ENCODE data around the gene FAM107B. TPM values are rescaled to one million over a fixed set of nuclear protein-coding genes. Genes with fewer than 3 reads are reported as not detected.
A peak's percentile ranks its signal among the peaks of the same experiment; 100 is the strongest.

Gene FAM107B
- total and polyA plus RNA-seq, 2 experiments from 2014 or later = 11.0 to 17.6 TPM

DNA sequence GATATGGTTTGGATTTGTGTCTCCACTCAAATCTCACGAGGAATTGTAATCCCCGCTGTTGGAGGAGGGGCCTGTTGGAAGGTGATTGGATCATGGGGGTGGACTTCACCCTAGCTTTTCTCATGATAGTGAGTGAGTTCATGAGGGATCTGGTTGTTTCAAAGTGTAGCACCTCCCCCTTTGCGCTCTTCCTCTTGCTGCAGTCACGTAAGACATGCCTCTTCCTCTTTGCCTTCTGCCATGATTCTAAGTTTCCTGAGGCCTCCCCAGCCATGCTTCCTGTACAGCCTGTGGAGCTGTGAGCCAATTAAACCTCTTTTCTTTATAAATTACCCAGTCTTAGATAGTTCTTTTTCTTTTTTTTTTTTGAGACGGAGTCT, 46.1 kb upstream of the FAM107B start:
- Histone ChIP-seq H3K79me2 (replicated peaks; ENCODE audit: insufficient read depth) (no peaks in the 10 kb centered on the region), H3K27me3 (ENCODE audit: insufficient read depth) (no peaks in the 10 kb centered on the region), H3K4me3 (no peak overlapping the region), H4K20me1 (replicated peaks; ENCODE audit: insufficient read depth) (no peaks in the 10 kb centered on the region), H3K9me2 (ENCODE audit: insufficient read depth) (no peaks in the 10 kb centered on the region), H3K4me1 (ENCODE audit: insufficient read depth) (peaks cover 13% of the 10 kb centered on the region; the same call in 1 of the 2 replicates), H3K4me2 (no peak overlapping the region), H3K36me3 (ENCODE audit: insufficient read depth) (no peaks in the 10 kb centered on the region), H3K27ac (ENCODE audit: low read depth) (no peak overlapping the region), H2AFZ (no peak overlapping the region; the same call in 1 of the 2 replicates), H3F3A (replicated peaks; ENCODE audit: low read depth) (no peaks in the 10 kb centered on the region)
- Mint-ChIP-seq H3K27me3 (ENCODE audit: insufficient read depth, low read depth, poor library complexity) (no peaks in the 10 kb centered on the region), H3K9me3 (no peaks in the 10 kb centered on the region; the same call in 2 of the 3 replicates), H3K4me1 (peaks cover 18% of the 10 kb centered on the region), H3K36me3 (ENCODE audit: low read depth) (no peaks in the 10 kb centered on the region), H3K4me3 (no peak overlapping the region), H3K27ac (peak overlapping the region; percentile 7; the same call in 1 of the 2 replicates)
- DNase-seq (ENCODE audit: low spot score) (peak; percentile 24), ATAC-seq (peak; percentile 48; the same call in 2 of the 3 replicates)
- TF ChIP-seq ZNF331 (CRISPR knock-in tag; IDR thresholded peaks at IDR 0.05; ENCODE audit: low read depth) (no peak), EZH2 (IDR thresholded peaks at IDR 0.05; ENCODE audit: low read depth, unreplicated experiment) (no peak), CREB1 (CRISPR knock-in tag; IDR thresholded peaks at IDR 0.05; ENCODE audit: low read depth) (no peak), NANOG (IDR thresholded peaks at IDR 0.05; ENCODE audit: borderline replicate concordance) (no peak), JUNB (IDR thresholded peaks at IDR 0.05; ENCODE audit: unreplicated experiment) (no peak), STAT1 (IDR thresholded peaks at IDR 0.05; ENCODE audit: unreplicated experiment) (no peak)
- TF ChIP-seq, protein P1, sequence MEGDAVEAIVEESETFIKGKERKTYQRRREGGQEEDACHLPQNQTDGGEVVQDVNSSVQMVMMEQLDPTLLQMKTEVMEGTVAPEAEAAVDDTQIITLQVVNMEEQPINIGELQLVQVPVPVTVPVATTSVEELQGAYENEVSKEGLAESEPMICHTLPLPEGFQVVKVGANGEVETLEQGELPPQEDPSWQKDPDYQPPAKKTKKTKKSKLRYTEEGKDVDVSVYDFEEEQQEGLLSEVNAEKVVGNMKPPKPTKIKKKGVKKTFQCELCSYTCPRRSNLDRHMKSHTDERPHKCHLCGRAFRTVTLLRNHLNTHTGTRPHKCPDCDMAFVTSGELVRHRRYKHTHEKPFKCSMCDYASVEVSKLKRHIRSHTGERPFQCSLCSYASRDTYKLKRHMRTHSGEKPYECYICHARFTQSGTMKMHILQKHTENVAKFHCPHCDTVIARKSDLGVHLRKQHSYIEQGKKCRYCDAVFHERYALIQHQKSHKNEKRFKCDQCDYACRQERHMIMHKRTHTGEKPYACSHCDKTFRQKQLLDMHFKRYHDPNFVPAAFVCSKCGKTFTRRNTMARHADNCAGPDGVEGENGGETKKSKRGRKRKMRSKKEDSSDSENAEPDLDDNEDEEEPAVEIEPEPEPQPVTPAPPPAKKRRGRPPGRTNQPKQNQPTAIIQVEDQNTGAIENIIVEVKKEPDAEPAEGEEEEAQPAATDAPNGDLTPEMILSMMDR (conservative IDR thresholded peaks at IDR 0.05; ENCODE audit: low read depth in 2 of 2) = no peak
- TF ChIP-seq, protein P2, sequence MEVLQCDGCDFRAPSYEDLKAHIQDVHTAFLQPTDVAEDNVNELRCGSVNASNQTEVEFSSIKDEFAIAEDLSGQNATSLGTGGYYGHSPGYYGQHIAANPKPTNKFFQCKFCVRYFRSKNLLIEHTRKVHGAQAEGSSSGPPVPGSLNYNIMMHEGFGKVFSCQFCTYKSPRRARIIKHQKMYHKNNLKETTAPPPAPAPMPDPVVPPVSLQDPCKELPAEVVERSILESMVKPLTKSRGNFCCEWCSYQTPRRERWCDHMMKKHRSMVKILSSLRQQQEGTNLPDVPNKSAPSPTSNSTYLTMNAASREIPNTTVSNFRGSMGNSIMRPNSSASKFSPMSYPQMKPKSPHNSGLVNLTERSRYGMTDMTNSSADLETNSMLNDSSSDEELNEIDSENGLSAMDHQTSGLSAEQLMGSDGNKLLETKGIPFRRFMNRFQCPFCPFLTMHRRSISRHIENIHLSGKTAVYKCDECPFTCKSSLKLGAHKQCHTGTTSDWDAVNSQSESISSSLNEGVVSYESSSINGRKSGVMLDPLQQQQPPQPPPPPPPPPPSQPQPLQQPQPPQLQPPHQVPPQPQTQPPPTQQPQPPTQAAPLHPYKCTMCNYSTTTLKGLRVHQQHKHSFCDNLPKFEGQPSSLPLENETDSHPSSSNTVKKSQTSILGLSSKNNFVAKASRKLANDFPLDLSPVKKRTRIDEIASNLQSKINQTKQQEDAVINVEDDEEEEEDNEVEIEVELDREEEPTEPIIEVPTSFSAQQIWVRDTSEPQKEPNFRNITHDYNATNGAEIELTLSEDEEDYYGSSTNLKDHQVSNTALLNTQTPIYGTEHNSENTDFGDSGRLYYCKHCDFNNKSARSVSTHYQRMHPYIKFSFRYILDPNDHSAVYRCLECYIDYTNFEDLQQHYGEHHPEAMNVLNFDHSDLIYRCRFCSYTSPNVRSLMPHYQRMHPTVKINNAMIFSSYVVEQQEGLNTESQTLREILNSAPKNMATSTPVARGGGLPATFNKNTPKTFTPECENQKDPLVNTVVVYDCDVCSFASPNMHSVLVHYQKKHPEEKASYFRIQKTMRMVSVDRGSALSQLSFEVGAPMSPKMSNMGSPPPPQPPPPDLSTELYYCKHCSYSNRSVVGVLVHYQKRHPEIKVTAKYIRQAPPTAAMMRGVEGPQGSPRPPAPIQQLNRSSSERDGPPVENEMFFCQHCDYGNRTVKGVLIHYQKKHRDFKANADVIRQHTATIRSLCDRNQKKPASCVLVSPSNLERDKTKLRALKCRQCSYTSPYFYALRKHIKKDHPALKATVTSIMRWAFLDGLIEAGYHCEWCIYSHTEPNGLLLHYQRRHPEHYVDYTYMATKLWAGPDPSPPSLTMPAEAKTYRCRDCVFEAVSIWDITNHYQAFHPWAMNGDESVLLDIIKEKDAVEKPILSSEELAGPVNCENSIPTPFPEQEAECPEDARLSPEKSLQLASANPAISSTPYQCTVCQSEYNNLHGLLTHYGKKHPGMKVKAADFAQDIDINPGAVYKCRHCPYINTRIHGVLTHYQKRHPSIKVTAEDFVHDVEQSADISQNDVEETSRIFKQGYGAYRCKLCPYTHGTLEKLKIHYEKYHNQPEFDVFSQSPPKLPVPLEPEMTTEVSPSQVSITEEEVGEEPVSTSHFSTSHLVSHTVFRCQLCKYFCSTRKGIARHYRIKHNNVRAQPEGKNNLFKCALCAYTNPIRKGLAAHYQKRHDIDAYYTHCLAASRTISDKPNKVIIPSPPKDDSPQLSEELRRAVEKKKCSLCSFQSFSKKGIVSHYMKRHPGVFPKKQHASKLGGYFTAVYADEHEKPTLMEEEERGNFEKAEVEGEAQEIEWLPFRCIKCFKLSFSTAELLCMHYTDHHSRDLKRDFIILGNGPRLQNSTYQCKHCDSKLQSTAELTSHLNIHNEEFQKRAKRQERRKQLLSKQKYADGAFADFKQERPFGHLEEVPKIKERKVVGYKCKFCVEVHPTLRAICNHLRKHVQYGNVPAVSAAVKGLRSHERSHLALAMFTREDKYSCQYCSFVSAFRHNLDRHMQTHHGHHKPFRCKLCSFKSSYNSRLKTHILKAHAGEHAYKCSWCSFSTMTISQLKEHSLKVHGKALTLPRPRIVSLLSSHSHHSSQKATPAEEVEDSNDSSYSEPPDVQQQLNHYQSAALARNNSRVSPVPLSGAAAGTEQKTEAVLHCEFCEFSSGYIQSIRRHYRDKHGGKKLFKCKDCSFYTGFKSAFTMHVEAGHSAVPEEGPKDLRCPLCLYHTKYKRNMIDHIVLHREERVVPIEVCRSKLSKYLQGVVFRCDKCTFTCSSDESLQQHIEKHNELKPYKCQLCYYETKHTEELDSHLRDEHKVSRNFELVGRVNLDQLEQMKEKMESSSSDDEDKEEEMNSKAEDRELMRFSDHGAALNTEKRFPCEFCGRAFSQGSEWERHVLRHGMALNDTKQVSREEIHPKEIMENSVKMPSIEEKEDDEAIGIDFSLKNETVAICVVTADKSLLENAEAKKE (CRISPR knock-in tag; IDR thresholded peaks at IDR 0.05) = no peak
- TF ChIP-seq, protein P3, sequence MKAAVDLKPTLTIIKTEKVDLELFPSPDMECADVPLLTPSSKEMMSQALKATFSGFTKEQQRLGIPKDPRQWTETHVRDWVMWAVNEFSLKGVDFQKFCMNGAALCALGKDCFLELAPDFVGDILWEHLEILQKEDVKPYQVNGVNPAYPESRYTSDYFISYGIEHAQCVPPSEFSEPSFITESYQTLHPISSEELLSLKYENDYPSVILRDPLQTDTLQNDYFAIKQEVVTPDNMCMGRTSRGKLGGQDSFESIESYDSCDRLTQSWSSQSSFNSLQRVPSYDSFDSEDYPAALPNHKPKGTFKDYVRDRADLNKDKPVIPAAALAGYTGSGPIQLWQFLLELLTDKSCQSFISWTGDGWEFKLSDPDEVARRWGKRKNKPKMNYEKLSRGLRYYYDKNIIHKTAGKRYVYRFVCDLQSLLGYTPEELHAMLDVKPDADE (IDR thresholded peaks at IDR 0.05) = no peak
- TF ChIP-seq, protein P4, sequence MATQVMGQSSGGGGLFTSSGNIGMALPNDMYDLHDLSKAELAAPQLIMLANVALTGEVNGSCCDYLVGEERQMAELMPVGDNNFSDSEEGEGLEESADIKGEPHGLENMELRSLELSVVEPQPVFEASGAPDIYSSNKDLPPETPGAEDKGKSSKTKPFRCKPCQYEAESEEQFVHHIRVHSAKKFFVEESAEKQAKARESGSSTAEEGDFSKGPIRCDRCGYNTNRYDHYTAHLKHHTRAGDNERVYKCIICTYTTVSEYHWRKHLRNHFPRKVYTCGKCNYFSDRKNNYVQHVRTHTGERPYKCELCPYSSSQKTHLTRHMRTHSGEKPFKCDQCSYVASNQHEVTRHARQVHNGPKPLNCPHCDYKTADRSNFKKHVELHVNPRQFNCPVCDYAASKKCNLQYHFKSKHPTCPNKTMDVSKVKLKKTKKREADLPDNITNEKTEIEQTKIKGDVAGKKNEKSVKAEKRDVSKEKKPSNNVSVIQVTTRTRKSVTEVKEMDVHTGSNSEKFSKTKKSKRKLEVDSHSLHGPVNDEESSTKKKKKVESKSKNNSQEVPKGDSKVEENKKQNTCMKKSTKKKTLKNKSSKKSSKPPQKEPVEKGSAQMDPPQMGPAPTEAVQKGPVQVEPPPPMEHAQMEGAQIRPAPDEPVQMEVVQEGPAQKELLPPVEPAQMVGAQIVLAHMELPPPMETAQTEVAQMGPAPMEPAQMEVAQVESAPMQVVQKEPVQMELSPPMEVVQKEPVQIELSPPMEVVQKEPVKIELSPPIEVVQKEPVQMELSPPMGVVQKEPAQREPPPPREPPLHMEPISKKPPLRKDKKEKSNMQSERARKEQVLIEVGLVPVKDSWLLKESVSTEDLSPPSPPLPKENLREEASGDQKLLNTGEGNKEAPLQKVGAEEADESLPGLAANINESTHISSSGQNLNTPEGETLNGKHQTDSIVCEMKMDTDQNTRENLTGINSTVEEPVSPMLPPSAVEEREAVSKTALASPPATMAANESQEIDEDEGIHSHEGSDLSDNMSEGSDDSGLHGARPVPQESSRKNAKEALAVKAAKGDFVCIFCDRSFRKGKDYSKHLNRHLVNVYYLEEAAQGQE (IDR thresholded peaks at IDR 0.05; ENCODE audit: unreplicated experiment) = no peak

All from GM23338 (cell line).